ENCODE results near the gene ANKS1B. TPM values are rescaled to one million over a fixed set of nuclear protein-coding genes. Genes with fewer than 3 reads are reported as not detected.

The ANKS1B gene
- total RNA-seq, 4 donors from 2014 or later, result 0.88 to 10.7 (median 4.4) TPM

DNA sequence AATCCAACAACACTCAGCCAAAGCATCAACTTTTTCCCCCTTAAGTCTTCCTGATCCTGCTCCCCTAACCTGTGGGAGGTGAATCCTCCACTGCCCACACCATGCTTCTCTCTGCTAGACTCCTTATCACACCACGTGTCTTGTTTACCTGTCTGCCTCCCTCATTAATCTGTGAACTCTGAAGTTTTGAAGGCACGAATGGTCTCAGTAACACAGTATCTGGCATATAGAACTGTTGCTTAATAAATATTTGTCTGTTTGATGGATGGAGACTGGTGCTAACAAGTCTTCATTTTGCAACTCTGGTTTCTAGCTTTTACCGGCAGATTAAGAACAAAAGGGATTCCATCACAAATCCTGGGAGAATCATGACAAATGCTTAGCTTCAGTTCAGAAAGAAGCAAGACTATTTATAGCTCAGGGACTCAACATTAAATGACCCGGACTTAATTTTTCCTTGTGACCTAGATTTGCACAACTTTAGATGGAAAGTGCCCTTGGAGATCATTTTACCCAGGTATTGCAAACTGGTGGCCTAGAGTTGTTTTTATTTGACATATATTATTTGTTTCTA, 1072.2 kb downstream of the ANKS1B start:
- no peak for TF ChIP-seq CTCF (IDR thresholded peaks at IDR 0.05)
- no peaks in the 10 kb centered on the region for H3K36me3 ChIP-seq

GRCh38 chr12:98911396-98911795, 1073.3 kb downstream of the ANKS1B start:
- Histone ChIP-seq H3K27ac (no peak overlapping the region), H3K36me3 (no peaks in the 10 kb centered on the region), H3K4me1 (no peaks in the 10 kb centered on the region), H3K27me3 (no peaks in the 10 kb centered on the region), H3K9me3 (no peaks in the 10 kb centered on the region), H3K4me3 (no peak overlapping the region)
- TF ChIP-seq POLR2A (IDR thresholded peaks at IDR 0.05) (no peak), CTCF (IDR thresholded peaks at IDR 0.05) (no peak)
- DNase-seq, result no peak

More for the DNA sequence above, 1072.2 kb downstream of the ANKS1B start:
- H3K27ac ChIP-seq, result no peak overlapping the region
- H3K4me1 ChIP-seq, result no peaks in the 10 kb centered on the region
- H3K27me3 ChIP-seq, result no peaks in the 10 kb centered on the region
- no peaks in the 10 kb centered on the region for H3K9me3 ChIP-seq
- DNase-seq, result no peak
- no peak overlapping the region for H3K4me3 ChIP-seq

DNA sequence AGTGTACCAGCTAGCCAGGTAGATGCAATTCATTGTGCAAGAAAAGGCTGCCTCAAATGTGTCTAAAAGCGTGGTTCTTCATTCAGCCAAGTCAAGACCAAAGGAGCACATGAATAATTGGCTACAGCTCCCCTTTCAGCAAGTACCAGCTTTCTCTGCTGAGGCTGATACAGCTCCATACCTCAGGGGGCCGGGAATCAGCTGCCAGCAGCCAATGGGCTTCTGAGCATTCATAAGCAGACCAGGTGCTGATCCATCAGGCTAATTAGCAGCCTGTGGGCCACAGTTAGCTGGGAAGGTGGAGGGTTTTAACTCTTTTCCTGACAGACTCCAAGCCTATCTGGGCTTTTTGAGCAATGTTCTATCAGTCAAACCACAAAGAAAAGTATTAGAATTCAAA, 1075.0 kb downstream of the ANKS1B start:
- Histone ChIP-seq H3K4me3 (no peak overlapping the region), H3K27ac (no peak overlapping the region), H3K4me1 (no peaks in the 10 kb centered on the region), H3K9me3 (no peaks in the 10 kb centered on the region), H3K27me3 (no peaks in the 10 kb centered on the region), H3K36me3 (no peaks in the 10 kb centered on the region)
- TF ChIP-seq CTCF (IDR thresholded peaks at IDR 0.05), result no peak
- TF ChIP-seq POLR2A (IDR thresholded peaks at IDR 0.05), result no peak
- DNase-seq, result no peak

DNA sequence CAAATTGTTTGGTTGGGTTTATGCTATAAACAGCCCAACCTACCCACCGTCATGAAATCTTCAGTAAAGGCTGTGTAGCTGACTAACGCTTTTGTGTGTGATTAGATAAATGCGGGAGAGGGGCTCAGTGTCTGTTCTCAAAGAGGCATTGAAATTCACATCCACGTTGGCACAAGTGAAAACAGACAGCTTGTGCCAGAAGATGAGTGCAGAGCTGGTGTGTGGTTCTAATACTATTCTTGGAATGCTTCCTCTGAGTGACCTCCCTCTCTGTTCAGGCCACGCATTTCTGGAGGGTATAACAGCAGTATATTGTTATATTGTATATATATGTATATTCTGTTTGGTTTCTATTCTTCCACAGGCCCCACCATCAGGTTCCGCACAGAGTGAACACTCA, 1075.9 kb downstream of the ANKS1B start:
- H3K27me3 ChIP-seq, result no peaks in the 10 kb centered on the region
- H3K4me3 ChIP-seq, result no peak overlapping the region
- no peaks in the 10 kb centered on the region for H3K36me3 ChIP-seq
- no peaks in the 10 kb centered on the region for H3K9me3 ChIP-seq
- no peak for DNase-seq
- no peak overlapping the region for H3K27ac ChIP-seq
- TF ChIP-seq POLR2A (IDR thresholded peaks at IDR 0.05) (no peak), CTCF (IDR thresholded peaks at IDR 0.05) (no peak)
- no peaks in the 10 kb centered on the region for H3K4me1 ChIP-seq

- TF ChIP-seq POLR2A (IDR thresholded peaks at IDR 0.05) (no peak), CTCF (IDR thresholded peaks at IDR 0.05) (no peak)
- H3K36me3 ChIP-seq, result no peaks in the 10 kb centered on the region
These were observed 1080.9 kb downstream of the ANKS1B start for GRCh38 chr12:98903875-98904274.

GRCh38 chr12:98901189-98901588, 1083.5 kb downstream of the ANKS1B start:
- no peak for DNase-seq
- Histone ChIP-seq H3K4me3 (no peak overlapping the region), H3K27ac (no peak overlapping the region), H3K36me3 (no peaks in the 10 kb centered on the region), H3K4me1 (no peaks in the 10 kb centered on the region), H3K27me3 (no peaks in the 10 kb centered on the region), H3K9me3 (no peaks in the 10 kb centered on the region)
- TF ChIP-seq POLR2A (IDR thresholded peaks at IDR 0.05) (no peak), CTCF (IDR thresholded peaks at IDR 0.05) (no peak)

More at GRCh38 chr12:98903875-98904274, 1080.9 kb downstream of the ANKS1B start:
- Histone ChIP-seq H3K9me3 (no peaks in the 10 kb centered on the region), H3K4me1 (no peaks in the 10 kb centered on the region), H3K27ac (no peak overlapping the region), H3K4me3 (no peak overlapping the region), H3K27me3 (no peaks in the 10 kb centered on the region)
- DNase-seq, result no peak

Measured in Peyer's patch (tissue), 4 donors.